BLaER1 treated with 17β-estradiol and CSF1 and Interleukin-3, amounts not matched to agents 10 nM and 100 nM (cell line): ENCODE measurements around the gene SMIM24.
A peak's percentile ranks its signal among the peaks of the same experiment; 100 is the strongest.
"Not testable (repeated sequence)": the region's sequence is repeated elsewhere in the genome, so short reads cannot be mapped to it uniquely, and the experiment has no call there.

Experiments used
- H3K27ac ChIP-seq, 11 experiments: shearing (Covaris generic); formaldehyde crosslinking; 2 replicates each; pipeline ENCODE4 v1.8.1; 2022
- H3K27me3 ChIP-seq, 11 experiments: shearing (Covaris generic); formaldehyde crosslinking; 2 replicates each; pipeline ENCODE4 v1.8.1; 2022
- H3K36me3 ChIP-seq, 11 experiments: shearing (Covaris generic); formaldehyde crosslinking; 2 replicates each; pipeline ENCODE4 v1.8.1; 2022
- H3K4me1 ChIP-seq, 10 experiments: shearing (Covaris generic); formaldehyde crosslinking; 2 replicates each; pipeline ENCODE4 v1.8.1; 2022
- H3K4me2 ChIP-seq, 11 experiments: shearing (Covaris generic); formaldehyde crosslinking; 2 replicates each; pipeline ENCODE4 v1.8.1; 2022
- H3K4me3 ChIP-seq, 10 experiments: shearing (Covaris generic); formaldehyde crosslinking; 2 replicates each; pipeline ENCODE4 v1.8.1; 2022
- H3K9ac ChIP-seq, 11 experiments: shearing (Covaris generic); formaldehyde crosslinking; 2 replicates each; pipeline ENCODE4 v1.8.1; 2022
- H3K9me3 ChIP-seq, 11 experiments: shearing (Covaris generic); formaldehyde crosslinking; replicated peaks in 1 of 11; 2 replicates each; pipeline ENCODE4 v1.8.1; 2022
- H4K20me1 ChIP-seq, 11 experiments: shearing (Covaris generic); formaldehyde crosslinking; 2 replicates each; pipeline ENCODE4 v1.8.1; 2022
- Cebpa-rat ChIP-seq, 11 experiments: shearing (Covaris generic); IDR thresholded peaks; 2 replicates each; pipeline ENCODE4 v1.8.1; 2022

SMIM24 gene

GRCh38 chr19:3480383-3481091 lies at the start of gene SMIM24:
Gene SMIM24 (minus strand): TSS chr19:3480525. CDS start chr19:3480463, 62 bp downstream.
- Histone ChIP-seq H3K4me2 (peak within 1 kb of the TSS; percentile 68 to 96 (median 85)), H3K4me1 (peaks cover 8 to 39% (median 33%) of the 10 kb centered on the region in 10 experiments; a peak in 18 of 20 replicates), H3K4me3 (peak within 1 kb of the TSS in 8 of 10 experiments; percentile 42 to 66 (median 56); a peak in 15 of 20 replicates), H3K27me3 (peaks cover 0 to 9% (median 0%) of the 10 kb centered on the region in 11 experiments; a peak in 2 of 22 replicates), H3K9ac (peak within 1 kb of the TSS in 9 of 11 experiments; percentile 15 to 80 (median 74); a peak in 15 of 22 replicates), H4K20me1 (no peaks in the 10 kb centered on the region), H3K36me3 (peaks cover 0 to 11% (median 0%) of the 10 kb centered on the region in 11 experiments; a peak in 6 of 22 replicates), H3K27ac (peak within 1 kb of the TSS in 9 of 11 experiments; percentile 53 to 88 (median 84); a peak in 15 of 22 replicates), H3K9me3 (0 out of 22 replicates have a peak, but pooled peaks cover 0 to 5% (median 0%) of the 10 kb centered on the region in 11 experiments)
- no peak for TF ChIP-seq Cebpa-rat (IDR thresholded peaks at IDR 0.05)

DNA sequence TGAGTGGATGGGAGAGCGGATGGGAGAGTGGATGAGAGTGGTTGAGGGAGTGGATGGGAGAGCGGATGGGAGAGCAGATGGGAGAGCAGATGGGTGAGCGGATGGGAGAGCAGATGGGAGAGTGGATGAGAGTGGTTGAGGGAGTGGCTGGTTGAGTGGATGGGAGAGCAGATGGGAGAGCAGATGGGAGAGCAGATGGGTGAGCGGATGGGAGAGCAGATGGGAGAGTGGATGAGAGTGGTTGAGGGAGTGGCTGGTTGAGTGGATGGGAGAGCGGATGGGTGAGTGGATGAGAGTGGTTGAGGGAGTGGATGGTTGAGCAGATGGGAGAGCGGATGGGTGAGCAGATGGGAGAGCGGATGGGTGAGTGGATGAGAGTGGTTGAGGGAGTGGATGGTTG lies 49.0 kb upstream of the SMIM24 start:
- H3K4me3 ChIP-seq, H3K27me3 ChIP-seq, H3K4me2 ChIP-seq, H3K27ac ChIP-seq, H3K9me3 ChIP-seq, H3K9ac ChIP-seq: not testable (repeated sequence)
- H4K20me1 ChIP-seq, result peaks cover 44 to 92% (median 62%) of the 10 kb centered on the region in 11 experiments; a peak in 21 of 22 replicates
- peaks cover 0 to 32% (median 23%) of the 10 kb centered on the region in 10 experiments; a peak in 16 of 20 replicates for H3K4me1 ChIP-seq
- peaks cover 71 to 79% (median 76%) of the 10 kb centered on the region in 11 experiments for H3K36me3 ChIP-seq

GRCh38 chr19:3528539-3529211 lies 48.4 kb upstream of the SMIM24 start:
- no peaks in the 10 kb centered on the region for H3K27me3 ChIP-seq
- H3K36me3 ChIP-seq, result peaks cover 71 to 79% (median 76%) of the 10 kb centered on the region in 11 experiments
- TF ChIP-seq Cebpa-rat (IDR thresholded peaks at IDR 0.05), result no peak
- H3K4me3 ChIP-seq, result no peak overlapping the region
- H3K27ac ChIP-seq, result no peak overlapping the region
- peaks cover 0 to 28% (median 17%) of the 10 kb centered on the region in 10 experiments; a peak in 14 of 20 replicates for H3K4me1 ChIP-seq
- no peak overlapping the region for H3K9ac ChIP-seq
- peaks cover 44 to 92% (median 62%) of the 10 kb centered on the region in 11 experiments for H4K20me1 ChIP-seq
- no peak overlapping the region for H3K4me2 ChIP-seq
- H3K9me3 ChIP-seq, result no peaks in the 10 kb centered on the region

GRCh38 chr19:3528080-3528479 lies 47.8 kb upstream of the SMIM24 start:
- no peak overlapping the region for H3K27ac ChIP-seq
- peaks cover 0 to 22% (median 11%) of the 10 kb centered on the region in 10 experiments; a peak in 12 of 20 replicates for H3K4me1 ChIP-seq
- H3K27me3 ChIP-seq, result no peaks in the 10 kb centered on the region
- peaks cover 71 to 79% (median 76%) of the 10 kb centered on the region in 11 experiments for H3K36me3 ChIP-seq
- H4K20me1 ChIP-seq, result peaks cover 44 to 92% (median 62%) of the 10 kb centered on the region in 11 experiments
- H3K4me2 ChIP-seq, result no peak overlapping the region
- no peaks in the 10 kb centered on the region for H3K9me3 ChIP-seq
- no peak overlapping the region for H3K9ac ChIP-seq
- no peak overlapping the region for H3K4me3 ChIP-seq
- TF ChIP-seq Cebpa-rat (IDR thresholded peaks at IDR 0.05), result no peak

DNA sequence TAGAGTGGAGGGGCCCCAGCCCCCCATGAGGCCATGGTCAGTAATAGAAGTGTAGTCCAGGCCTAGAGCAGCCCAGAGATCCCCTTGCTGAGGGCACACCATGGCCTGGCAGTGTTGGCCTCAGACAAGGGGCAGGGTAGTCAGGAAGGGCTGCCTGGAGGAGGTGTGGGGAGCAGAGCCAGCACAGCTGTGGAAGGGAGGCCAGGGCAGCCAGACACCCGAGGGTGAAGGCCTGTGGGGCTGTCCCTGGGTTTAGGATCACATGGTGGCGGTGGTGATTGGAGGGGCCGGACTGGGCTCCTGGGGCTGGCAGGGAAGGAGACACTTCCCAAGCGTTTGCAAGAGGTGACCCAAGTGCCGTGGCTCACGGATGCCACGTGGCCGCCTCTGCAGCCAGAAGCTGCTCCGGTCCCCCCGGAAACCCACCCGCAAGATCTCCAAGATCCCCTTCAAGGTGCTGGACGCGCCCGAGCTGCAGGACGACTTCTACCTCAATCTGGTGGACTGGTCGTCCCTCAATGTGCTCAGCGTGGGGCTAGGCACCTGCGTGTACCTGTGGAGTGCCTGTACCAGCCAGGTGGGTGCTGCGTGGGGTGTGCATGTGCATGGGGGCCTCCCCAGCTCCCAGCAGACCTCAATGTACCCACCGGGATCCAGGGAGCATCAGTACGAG lies 47.0 kb upstream of the SMIM24 start:
- no peaks in the 10 kb centered on the region for H3K27me3 ChIP-seq
- peaks cover 44 to 92% (median 62%) of the 10 kb centered on the region in 11 experiments for H4K20me1 ChIP-seq
- no peak overlapping the region for H3K9ac ChIP-seq
- no peaks in the 10 kb centered on the region for H3K9me3 ChIP-seq
- no peak overlapping the region for H3K4me3 ChIP-seq
- H3K36me3 ChIP-seq, result peaks cover 71 to 79% (median 76%) of the 10 kb centered on the region in 11 experiments
- no peak for TF ChIP-seq Cebpa-rat (IDR thresholded peaks at IDR 0.05)
- H3K27ac ChIP-seq, result no peak overlapping the region
- peaks cover 0 to 22% (median 12%) of the 10 kb centered on the region in 10 experiments; a peak in 12 of 20 replicates for H3K4me1 ChIP-seq
- H3K4me2 ChIP-seq, result no peak overlapping the region

DNA sequence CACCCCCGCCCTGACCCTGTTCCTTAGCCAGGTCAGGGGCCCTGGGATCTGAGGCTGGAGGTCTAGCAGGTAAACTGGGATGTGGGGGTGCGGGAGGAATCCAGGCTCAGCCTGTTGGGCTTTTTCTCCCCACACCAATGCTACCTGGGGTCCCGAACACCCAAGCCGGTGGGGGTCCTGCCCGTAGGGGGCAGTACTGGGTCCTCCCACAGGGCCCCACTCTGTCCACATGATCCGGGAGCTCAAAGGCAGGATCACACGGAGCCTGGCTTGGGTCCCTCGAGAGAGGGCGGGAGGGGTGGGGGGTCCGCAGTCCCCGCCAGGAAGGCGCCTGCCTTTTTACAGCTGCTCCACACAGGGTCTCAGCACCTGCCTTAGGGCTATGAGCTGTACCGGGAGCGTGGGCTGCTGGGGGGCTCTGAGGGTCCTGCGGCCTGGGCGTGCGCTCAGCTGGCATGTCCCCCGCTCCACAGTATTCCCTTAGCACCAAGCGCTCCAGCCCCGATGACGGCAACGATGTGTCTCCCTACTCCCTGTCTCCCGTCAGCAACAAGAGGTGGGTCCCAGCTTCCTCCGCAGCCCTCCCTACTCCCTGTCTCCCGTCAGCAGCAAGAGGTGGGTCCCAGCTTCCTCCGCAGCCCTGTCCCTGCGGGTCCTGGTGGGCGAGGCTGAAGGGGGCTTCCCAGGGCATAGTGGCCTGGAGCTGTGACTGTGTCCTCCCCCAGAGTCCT lies 46.3 kb upstream of the SMIM24 start:
- Histone ChIP-seq H3K4me1 (peaks cover 0 to 28% (median 18%) of the 10 kb centered on the region in 10 experiments; a peak in 13 of 20 replicates), H3K36me3 (peaks cover 71 to 79% (median 76%) of the 10 kb centered on the region in 11 experiments)
- TF ChIP-seq Cebpa-rat (IDR thresholded peaks at IDR 0.05), result no peak

GRCh38 chr19:3524904-3525451 lies 44.7 kb upstream of the SMIM24 start:
- Histone ChIP-seq H3K4me1 (peaks cover 11 to 45% (median 35%) of the 10 kb centered on the region in 10 experiments; a peak in 19 of 20 replicates), H3K4me2 (peak overlapping the region in 6 of 11 experiments; percentile 16 to 44 (median 31); a peak in 9 of 22 replicates), H3K27me3 (no peaks in the 10 kb centered on the region), H3K4me3 (no peak overlapping the region), H3K27ac (no peak overlapping the region), H3K36me3 (peaks cover 59 to 79% (median 62%) of the 10 kb centered on the region in 11 experiments), H3K9me3 (no peaks in the 10 kb centered on the region), H3K9ac (no peak overlapping the region), H4K20me1 (peaks cover 61 to 95% (median 71%) of the 10 kb centered on the region in 11 experiments)
- TF ChIP-seq Cebpa-rat (IDR thresholded peaks at IDR 0.05), result no peak

More for the DNA sequence above, 46.3 kb upstream of the SMIM24 start:
- Histone ChIP-seq H3K27me3 (no peaks in the 10 kb centered on the region), H3K4me3 (no peak overlapping the region), H4K20me1 (peaks cover 44 to 92% (median 62%) of the 10 kb centered on the region in 11 experiments), H3K9ac (no peak overlapping the region), H3K9me3 (no peaks in the 10 kb centered on the region), H3K4me2 (no peak overlapping the region), H3K27ac (no peak overlapping the region)
